Panc1 (cell line): ENCODE results near the gene PRLR. TPM values are rescaled to one million over a fixed set of nuclear protein-coding genes. Genes with fewer than 3 reads are reported as not detected.

Source experiments
- ATAC-seq: fragments of 200-7000 bp; cut with Tn5 transposase; 2 replicates; pipeline ENCODE4 v1.9.1; 2020; ENCODE audit warnings: mild to moderate bottlenecking, moderate library complexity
- BruUV-seq: library from RNA; stranded (reverse); fragments of 400-500 nt; replicated peaks from 2 replicates; lab custom pipeline; 2021; lab: Mats Ljungman, UMichigan
- CTCF ChIA-PET: fragments of 300-600 bp; sonication (Branson Sonifier 250); formaldehyde crosslinking; loops from one replicate; lab custom pipeline; 2022; ENCODE audit warnings: antibody characterized with exemption; lab: Charles Lee
- POLR2A ChIA-PET: fragments of 300-600 bp; sonication (Branson Sonifier 250); formaldehyde crosslinking; loops from one replicate; lab custom pipeline; 2022; ENCODE audit warnings: antibody characterized with exemption; lab: Charles Lee
- DNase-seq: peaks from one replicate; pipeline ENCODE4 v3.0.0-alpha.2; 2010; ENCODE audit warnings: low read depth, low spot score
- H3K27ac ChIP-seq: 2 replicates; pipeline ENCODE4 v1.5.1; 2011; ENCODE audit warnings: mild to moderate bottlenecking, low read length, inconsistent platforms
- H3K27me3 ChIP-seq: fragments of 200-500 bp; sonication (Bioruptor generic); 2 replicates; pipeline ENCODE4 v1.6.0; 2014; ENCODE audit warnings: low read length, inconsistent platforms; ENCODE audit not compliant: control insufficient read depth, insufficient read depth
- H3K36me3 ChIP-seq: fragments of 200-500 bp; sonication (Bioruptor generic); 2 replicates; pipeline ENCODE4 v1.5.1; 2014; ENCODE audit warnings: inconsistent platforms, mild to moderate bottlenecking, low read length, moderate library complexity; ENCODE audit not compliant: control insufficient read depth, insufficient read depth
- H3K4me1 ChIP-seq: 2 replicates; pipeline ENCODE4 v1.5.1; 2011; ENCODE audit warnings: inconsistent platforms, mild to moderate bottlenecking, low read length, moderate library complexity; ENCODE audit not compliant: control insufficient read depth, insufficient read depth
- H3K4me3 ChIP-seq, 2 experiments: 2 replicates each; pipeline ENCODE4 v1.5.1; 2011 to 2012; ENCODE audit warnings: low read depth in 2 of 2, low read length in 2 of 2, mild to moderate bottlenecking in 2 of 2, inconsistent platforms in 1 of 2, moderate library complexity in 1 of 2
- H3K9me3 ChIP-seq: fragments of 200-500 bp; sonication (Bioruptor generic); 2 replicates; pipeline ENCODE4 v1.5.1; 2014; ENCODE audit warnings: low read depth, mild to moderate bottlenecking, inconsistent platforms, low read length, moderate library complexity; ENCODE audit not compliant: control insufficient read depth, insufficient read depth
- POLR2AphosphoS5 ChIP-seq: IDR thresholded peaks from 2 replicates; pipeline ENCODE4 v1.6.1; 2012; ENCODE audit warnings: mild to moderate bottlenecking, low read depth, low read length, moderate library complexity
- SIN3A ChIP-seq: IDR thresholded peaks from 2 replicates; pipeline ENCODE4 v1.6.1; 2012; ENCODE audit warnings: low read depth, mild to moderate bottlenecking, low read length, moderate library complexity, borderline replicate concordance; ENCODE audit not compliant: insufficient read depth
- TCF7L2 ChIP-seq: IDR thresholded peaks from 2 replicates; pipeline ENCODE4 v1.6.1; 2011; ENCODE audit warnings: mild to moderate bottlenecking, low read depth, low read length, inconsistent platforms
- in situ Hi-C: cut with HindIII; loops from 2 replicates; pipeline ENCODE4 v1.10.0; 2016; ENCODE audit warnings: low sequenced_read_pairs, low pct_unique_long_range_greater_than_20kb
- intact Hi-C: fragments of 100-400 bp; cut with micrococcal nuclease; formaldehyde crosslinking; loops from one replicate; pipeline ENCODE4 v1.10.0; 2022; ENCODE audit not compliant: unreplicated experiment
- total RNA-seq: library from RNA; stranded (reverse); gene quantifications from one replicate; pipeline ENCODE4 v1.2.1, GENCODE V29; 2021; ENCODE audit not compliant: unreplicated experiment
- TF ChIP-seq, protein P1 (sequence below), 2 experiments: IDR thresholded peaks; 2 replicates each; pipeline ENCODE4 v1.6.1; 2011 to 2012; ENCODE audit warnings: low read depth in 2 of 2, control low read depth in 1 of 2, low read length in 1 of 2, mild to moderate bottlenecking in 1 of 2, moderate library complexity in 1 of 2; ENCODE audit not compliant: insufficient read depth in 1 of 2
- TF ChIP-seq, protein P2 (sequence below): fragments of 450-650 bp; IDR thresholded peaks from 2 replicates; pipeline ENCODE4 v1.5.1; 2017; ENCODE audit warnings: mild to moderate bottlenecking

PRLR gene
- total RNA-seq, 1 experiment from 2014 or later: 0.46 TPM

DNA sequence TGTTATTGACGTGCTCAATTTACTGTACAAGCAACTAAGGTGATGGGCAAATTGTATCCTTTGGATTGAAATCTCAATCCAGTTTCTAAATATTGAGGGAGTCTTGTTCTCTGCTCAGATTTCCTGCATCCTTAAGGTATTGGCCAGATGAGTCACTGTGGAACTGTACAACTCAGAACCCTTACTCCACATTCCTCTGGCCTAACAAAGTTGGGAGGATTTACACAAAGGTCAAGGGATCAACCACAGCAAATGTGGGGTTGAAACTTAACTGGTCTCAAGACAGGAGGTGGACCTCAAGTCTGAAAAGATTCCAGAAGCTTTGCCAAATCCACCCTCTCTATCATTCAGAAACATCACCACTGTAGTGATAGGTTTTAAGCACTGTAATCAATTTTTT is 101.0 kb downstream of the PRLR start:
- Histone ChIP-seq H3K27me3 (no peaks in the 10 kb centered on the region), H3K4me1 (no peaks in the 10 kb centered on the region), H3K9me3 (no peaks in the 10 kb centered on the region), H3K27ac (no peak overlapping the region), H3K36me3 (no peaks in the 10 kb centered on the region), H3K4me3 (no peak overlapping the region)
- BruUV-seq: no TSS peak
- no peak for ATAC-seq
- ChIA-PET POLR2A (no interaction called here), CTCF (no interaction called here)
- DNase-seq: no peak
- intact Hi-C loops (no loop called here), in situ Hi-C loops (no loop called here)
- TF ChIP-seq SIN3A (no peak), POLR2AphosphoS5 (no peak), TCF7L2 (no peak)
- TF ChIP-seq, protein P1, sequence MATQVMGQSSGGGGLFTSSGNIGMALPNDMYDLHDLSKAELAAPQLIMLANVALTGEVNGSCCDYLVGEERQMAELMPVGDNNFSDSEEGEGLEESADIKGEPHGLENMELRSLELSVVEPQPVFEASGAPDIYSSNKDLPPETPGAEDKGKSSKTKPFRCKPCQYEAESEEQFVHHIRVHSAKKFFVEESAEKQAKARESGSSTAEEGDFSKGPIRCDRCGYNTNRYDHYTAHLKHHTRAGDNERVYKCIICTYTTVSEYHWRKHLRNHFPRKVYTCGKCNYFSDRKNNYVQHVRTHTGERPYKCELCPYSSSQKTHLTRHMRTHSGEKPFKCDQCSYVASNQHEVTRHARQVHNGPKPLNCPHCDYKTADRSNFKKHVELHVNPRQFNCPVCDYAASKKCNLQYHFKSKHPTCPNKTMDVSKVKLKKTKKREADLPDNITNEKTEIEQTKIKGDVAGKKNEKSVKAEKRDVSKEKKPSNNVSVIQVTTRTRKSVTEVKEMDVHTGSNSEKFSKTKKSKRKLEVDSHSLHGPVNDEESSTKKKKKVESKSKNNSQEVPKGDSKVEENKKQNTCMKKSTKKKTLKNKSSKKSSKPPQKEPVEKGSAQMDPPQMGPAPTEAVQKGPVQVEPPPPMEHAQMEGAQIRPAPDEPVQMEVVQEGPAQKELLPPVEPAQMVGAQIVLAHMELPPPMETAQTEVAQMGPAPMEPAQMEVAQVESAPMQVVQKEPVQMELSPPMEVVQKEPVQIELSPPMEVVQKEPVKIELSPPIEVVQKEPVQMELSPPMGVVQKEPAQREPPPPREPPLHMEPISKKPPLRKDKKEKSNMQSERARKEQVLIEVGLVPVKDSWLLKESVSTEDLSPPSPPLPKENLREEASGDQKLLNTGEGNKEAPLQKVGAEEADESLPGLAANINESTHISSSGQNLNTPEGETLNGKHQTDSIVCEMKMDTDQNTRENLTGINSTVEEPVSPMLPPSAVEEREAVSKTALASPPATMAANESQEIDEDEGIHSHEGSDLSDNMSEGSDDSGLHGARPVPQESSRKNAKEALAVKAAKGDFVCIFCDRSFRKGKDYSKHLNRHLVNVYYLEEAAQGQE (IDR thresholded peaks at IDR 0.05; ENCODE audit: insufficient read depth in 1 of 2, low read depth in 2 of 2, low read length in 1 of 2): no peak
- TF ChIP-seq, protein P2, sequence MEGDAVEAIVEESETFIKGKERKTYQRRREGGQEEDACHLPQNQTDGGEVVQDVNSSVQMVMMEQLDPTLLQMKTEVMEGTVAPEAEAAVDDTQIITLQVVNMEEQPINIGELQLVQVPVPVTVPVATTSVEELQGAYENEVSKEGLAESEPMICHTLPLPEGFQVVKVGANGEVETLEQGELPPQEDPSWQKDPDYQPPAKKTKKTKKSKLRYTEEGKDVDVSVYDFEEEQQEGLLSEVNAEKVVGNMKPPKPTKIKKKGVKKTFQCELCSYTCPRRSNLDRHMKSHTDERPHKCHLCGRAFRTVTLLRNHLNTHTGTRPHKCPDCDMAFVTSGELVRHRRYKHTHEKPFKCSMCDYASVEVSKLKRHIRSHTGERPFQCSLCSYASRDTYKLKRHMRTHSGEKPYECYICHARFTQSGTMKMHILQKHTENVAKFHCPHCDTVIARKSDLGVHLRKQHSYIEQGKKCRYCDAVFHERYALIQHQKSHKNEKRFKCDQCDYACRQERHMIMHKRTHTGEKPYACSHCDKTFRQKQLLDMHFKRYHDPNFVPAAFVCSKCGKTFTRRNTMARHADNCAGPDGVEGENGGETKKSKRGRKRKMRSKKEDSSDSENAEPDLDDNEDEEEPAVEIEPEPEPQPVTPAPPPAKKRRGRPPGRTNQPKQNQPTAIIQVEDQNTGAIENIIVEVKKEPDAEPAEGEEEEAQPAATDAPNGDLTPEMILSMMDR: no peak

DNA sequence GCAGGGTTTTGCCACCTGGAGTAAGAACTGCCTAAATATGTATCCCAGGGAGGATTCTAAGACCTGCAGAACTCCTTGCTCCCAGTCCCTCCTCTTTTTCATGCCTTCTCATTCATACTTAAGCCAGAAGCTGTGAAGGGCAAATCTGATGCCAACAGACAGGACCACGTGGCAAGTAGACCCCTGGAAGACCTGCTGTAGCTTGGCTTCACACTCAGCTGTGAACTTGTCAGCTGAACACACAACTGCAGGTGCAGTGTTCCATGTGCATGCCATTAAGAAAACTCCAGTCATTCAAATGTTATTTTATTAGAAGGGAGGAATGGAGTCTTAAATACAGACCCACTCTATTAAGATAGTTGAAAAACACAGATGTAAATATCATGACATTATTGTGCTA is 103.3 kb downstream of the PRLR start:
- in situ Hi-C loops: no loop called here
- TF ChIP-seq, protein P2: no peak
- TF ChIP-seq, protein P1 (IDR thresholded peaks at IDR 0.05; ENCODE audit: insufficient read depth in 1 of 2, low read depth in 2 of 2, low read length in 1 of 2): no peak
- no peak for TF ChIP-seq TCF7L2
- no peak for TF ChIP-seq POLR2AphosphoS5
- no peak for TF ChIP-seq SIN3A
- ChIA-PET POLR2A (no interaction called here), CTCF (no interaction called here)
- H3K36me3 ChIP-seq: no peaks in the 10 kb centered on the region
- BruUV-seq: no TSS peak
- intact Hi-C loops: no loop called here
- DNase-seq (no peak), ATAC-seq (no peak)
- no peak overlapping the region for H3K27ac ChIP-seq
- no peak overlapping the region for H3K4me3 ChIP-seq
- H3K9me3 ChIP-seq: no peaks in the 10 kb centered on the region
- no peaks in the 10 kb centered on the region for H3K27me3 ChIP-seq
- H3K4me1 ChIP-seq: no peaks in the 10 kb centered on the region
